Measurements from ENCODE around the gene CEP128.

The CEP128 gene

DNA sequence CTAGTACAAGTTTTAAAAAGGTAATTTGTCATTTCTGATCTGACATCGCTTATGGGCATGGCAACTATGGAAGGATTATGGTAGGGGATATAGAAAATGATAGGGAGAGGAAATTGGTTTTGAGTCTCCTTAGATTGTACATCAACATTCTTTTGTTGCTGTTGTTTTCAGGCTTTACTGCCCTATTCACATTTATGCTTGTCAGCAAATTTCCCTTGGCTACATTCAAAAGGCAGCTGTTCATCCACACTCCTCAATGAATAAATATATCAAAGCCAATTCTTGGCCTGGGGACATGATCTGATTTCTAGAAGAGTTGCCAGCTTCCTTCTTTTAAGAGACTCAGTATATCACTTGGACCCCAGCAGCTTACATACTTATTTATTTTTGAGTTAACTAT lies 283.4 kb downstream of the CEP128 start:
- no peak for DNase-seq (ENCODE audit: low read depth)
- H3K4me3 ChIP-seq (ENCODE audit: low read depth, low read length), result no peak overlapping the region
- TF ChIP-seq, protein P1, sequence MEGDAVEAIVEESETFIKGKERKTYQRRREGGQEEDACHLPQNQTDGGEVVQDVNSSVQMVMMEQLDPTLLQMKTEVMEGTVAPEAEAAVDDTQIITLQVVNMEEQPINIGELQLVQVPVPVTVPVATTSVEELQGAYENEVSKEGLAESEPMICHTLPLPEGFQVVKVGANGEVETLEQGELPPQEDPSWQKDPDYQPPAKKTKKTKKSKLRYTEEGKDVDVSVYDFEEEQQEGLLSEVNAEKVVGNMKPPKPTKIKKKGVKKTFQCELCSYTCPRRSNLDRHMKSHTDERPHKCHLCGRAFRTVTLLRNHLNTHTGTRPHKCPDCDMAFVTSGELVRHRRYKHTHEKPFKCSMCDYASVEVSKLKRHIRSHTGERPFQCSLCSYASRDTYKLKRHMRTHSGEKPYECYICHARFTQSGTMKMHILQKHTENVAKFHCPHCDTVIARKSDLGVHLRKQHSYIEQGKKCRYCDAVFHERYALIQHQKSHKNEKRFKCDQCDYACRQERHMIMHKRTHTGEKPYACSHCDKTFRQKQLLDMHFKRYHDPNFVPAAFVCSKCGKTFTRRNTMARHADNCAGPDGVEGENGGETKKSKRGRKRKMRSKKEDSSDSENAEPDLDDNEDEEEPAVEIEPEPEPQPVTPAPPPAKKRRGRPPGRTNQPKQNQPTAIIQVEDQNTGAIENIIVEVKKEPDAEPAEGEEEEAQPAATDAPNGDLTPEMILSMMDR (IDR thresholded peaks at IDR 0.05; ENCODE audit: control insufficient read depth, extremely low read depth, insufficient read depth), result no peak

DNA sequence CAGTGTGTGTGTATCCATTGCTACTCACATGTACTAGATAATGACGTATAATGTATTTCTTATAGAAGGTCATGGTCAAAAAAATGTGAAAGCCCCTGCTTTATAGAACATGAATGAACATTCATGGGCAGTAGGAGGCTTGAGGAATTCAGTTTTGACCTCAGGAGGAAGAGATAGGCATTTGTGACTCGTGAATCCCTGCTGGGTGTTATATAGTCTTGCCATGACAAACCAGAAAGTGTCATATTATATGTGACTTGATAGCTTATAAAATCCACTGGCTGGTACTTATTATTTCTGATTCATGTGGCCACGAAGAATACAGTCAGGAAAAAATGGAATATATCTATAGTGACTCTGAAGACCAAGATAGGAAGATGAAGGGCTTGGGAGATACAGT lies 287.6 kb downstream of the CEP128 start:
- no peak overlapping the region for H3K4me3 ChIP-seq (ENCODE audit: low read depth, low read length)
- DNase-seq (ENCODE audit: low read depth), result no peak
- TF ChIP-seq, protein P1 (IDR thresholded peaks at IDR 0.05; ENCODE audit: control insufficient read depth, extremely low read depth, insufficient read depth), result no peak

DNA sequence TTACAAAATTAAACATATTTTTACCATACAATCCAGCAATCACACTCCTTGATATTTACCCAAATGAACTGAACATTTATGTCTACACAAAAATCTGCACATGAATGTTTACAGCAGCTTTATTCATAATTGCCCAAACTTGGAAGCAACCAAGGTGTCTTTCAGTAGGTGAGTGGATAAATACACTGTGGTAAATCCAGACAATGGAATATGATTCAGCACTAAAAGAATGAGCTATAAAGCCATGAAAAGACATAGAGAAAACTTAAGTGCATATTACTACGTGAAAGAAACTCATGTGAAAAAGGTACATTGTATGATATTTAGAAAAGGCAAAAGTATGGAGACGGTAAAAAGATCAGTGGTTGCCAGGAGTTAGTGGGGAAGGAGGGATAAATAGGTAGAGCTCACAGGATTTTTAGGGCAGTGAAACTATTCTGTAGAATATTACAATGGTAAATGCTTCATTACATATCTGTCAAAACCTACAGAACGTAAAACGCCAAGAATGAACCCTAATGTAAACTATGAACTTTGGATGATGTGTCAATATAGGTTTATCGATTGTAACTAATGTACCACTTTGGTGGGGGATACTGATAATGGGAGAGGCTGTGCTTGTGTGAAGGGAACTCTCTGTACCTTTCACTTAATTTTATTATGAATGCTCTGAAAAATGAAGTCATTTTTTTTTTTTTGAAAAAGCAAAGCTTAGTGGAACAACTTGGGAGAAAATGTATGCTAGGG lies 295.7 kb downstream of the CEP128 start:
- no peak for DNase-seq (ENCODE audit: low read depth)
- no peak overlapping the region for H3K4me3 ChIP-seq (ENCODE audit: low read depth, low read length)
- TF ChIP-seq, protein P1 (IDR thresholded peaks at IDR 0.05; ENCODE audit: control insufficient read depth, extremely low read depth, insufficient read depth), result no peak

DNA sequence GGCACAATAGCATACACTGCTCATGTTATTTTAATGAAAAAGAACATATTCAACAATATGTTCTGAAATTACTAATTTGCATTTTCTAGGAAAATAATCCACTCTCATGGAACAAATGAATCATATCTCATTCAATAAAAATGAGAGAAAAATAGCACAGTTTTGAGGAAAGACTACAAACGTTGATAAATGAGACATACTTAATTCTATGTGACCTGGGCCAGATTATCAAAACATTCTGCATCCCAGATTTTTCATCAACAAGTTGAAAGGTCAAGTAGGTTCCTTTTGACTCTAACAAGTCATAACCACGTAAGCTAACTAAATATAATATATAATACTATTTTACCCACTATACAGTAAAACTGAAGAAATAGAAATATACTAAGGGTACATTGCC lies 296.7 kb downstream of the CEP128 start:
- H3K4me3 ChIP-seq (ENCODE audit: low read depth, low read length), result no peak overlapping the region
- DNase-seq (ENCODE audit: low read depth), result no peak
- TF ChIP-seq, protein P1 (IDR thresholded peaks at IDR 0.05; ENCODE audit: control insufficient read depth, extremely low read depth, insufficient read depth), result no peak

DNA sequence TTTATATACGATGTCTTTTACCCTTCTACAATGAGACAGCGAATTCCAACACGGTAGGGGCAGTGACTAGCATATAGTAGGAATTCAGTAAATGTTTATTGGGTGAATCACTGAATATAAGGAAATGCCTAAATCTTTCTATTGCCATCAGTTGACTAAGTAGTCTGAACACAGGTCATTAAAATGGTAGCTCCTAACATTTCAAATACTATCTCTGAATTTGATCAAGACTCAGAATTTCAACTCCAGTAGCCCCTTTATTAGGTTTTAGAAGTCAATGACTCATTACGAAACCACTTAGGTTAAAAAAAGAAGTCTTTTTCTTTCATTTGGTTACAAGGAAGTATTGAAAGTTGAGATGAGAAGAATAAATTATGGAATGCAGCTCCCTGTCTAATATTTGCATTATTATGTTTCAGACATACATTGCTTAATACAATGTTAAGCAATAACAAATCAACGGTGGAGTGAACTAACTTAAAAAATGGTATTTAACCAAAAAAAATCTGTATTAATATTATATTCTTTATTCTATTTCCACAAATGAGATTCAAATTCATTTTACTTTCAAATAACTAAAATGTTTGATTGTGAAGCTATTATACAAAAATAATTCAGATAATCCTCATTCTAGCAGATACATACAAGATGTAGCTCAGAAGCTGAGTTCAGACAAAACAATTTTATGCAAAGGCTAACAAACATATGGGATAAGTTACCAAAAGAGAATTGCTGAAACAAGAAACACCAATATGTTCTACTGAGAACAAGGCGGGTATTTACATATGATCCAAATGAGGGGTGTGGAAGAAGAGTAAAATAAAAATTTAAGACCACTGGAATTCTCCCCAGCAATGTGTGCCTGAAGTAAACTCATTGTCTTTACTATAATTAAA lies 302.7 kb downstream of the CEP128 start:
- DNase-seq (ENCODE audit: low read depth), result no peak
- TF ChIP-seq, protein P1 (IDR thresholded peaks at IDR 0.05; ENCODE audit: control insufficient read depth, extremely low read depth, insufficient read depth), result no peak
- no peak overlapping the region for H3K4me3 ChIP-seq (ENCODE audit: low read depth, low read length)

DNA sequence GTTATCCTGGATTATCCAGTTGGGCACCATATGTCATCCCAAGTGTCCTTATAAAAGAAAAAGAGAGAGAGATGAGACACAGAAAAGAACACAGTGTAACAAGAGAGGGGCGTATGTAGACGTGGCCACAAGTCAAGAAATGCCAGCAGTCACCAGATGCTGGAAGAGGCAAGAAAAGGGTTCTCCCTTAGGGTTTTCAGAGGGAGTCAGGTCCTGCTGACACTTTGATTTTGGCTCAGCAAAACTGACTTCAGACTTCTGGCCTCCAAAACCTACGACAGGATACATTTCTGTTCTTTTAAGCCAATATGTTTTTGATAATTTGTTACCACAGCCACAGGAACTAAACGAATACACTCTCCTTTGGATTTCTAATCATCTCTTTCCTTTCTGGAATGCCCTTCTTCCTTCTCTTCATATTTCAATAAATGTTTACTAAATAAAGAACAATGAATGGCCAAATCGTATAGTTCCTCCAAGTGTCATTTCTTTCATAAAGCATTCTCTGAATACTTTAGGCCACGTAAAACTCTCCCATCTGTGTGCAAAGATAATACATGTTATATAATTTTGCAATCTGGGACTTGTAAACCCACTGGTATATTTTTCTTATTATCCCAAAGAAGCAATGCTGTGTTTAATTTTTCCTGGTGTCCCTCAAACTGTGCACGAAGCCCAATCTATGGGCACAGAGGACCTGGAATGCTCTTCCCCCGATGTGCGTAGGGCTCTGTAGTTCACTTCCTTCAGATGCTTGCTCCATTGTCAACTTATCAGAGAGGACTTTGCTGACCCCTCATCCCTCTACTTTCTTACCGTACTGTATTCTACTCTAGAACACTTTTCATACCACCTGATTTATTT lies 303.6 kb downstream of the CEP128 start:
- TF ChIP-seq, protein P1 (IDR thresholded peaks at IDR 0.05; ENCODE audit: control insufficient read depth, extremely low read depth, insufficient read depth), result no peak
- H3K4me3 ChIP-seq (ENCODE audit: low read depth, low read length), result no peak overlapping the region
- DNase-seq (ENCODE audit: low read depth), result no peak

Measured in LNCaP clone FGC (cell line).